HepG2 (cell line): ENCODE results near the gene CADM2. TPM values are rescaled to one million over a fixed set of nuclear protein-coding genes. Genes with fewer than 3 reads are reported as not detected.

Experiments
- DMAP1 ChIP-seq: IDR thresholded peaks from 2 replicates; pipeline ENCODE4 v1.6.1; 2016
- KDM5A ChIP-seq: fragments of 200-600 bp; sonication (generic); IDR thresholded peaks from 2 replicates; pipeline ENCODE4 v1.7.0; 2018; ENCODE audit warnings: antibody characterized with exemption, mild to moderate bottlenecking, low read length, borderline replicate concordance
- KLF9 ChIP-seq: IDR thresholded peaks from 2 replicates; pipeline ENCODE4 v1.6.1; 2016; ENCODE audit warnings: low read depth
- NFE2L1 ChIP-seq: sonication (generic); formaldehyde crosslinking; IDR thresholded peaks from 2 replicates; pipeline ENCODE4 v1.4.0; 2020; ENCODE audit warnings: missing genetic modification reagents, mild to moderate bottlenecking, borderline replicate concordance
- ZFAT ChIP-seq: sonication (generic); formaldehyde crosslinking; conservative IDR thresholded peaks from 2 replicates; pipeline ENCODE4 v1.8.1; 2023; ENCODE audit warnings: missing genetic modification reagents, inconsistent platforms
- ZNF136 ChIP-seq: sonication (generic); formaldehyde crosslinking; IDR thresholded peaks from 2 replicates; pipeline ENCODE4 v1.8.1; 2022; ENCODE audit warnings: low read depth, mild to moderate bottlenecking, moderate library complexity, missing genetic modification reagents
- polyA plus RNA-seq, 8 experiments: library from polyadenylated mRNA; depleted of rRNA in 3 of 8; stranded (reverse) in 7 of 8; unstranded in 1 of 8; fragments of >200 nt; fragmentation: Illumina TruSeq in 4 of 8; extraction: Trizol in 4 of 8; gene quantifications; 2 replicates each; pipeline versions ENCODE4 v1.2.1 to v1.2.3, GENCODE V29; 2011 to 2016; ENCODE audit warnings: low read depth in 4 of 8, missing spikeins in 1 of 8, mixed read lengths in 1 of 8; ENCODE audit not compliant: insufficient read depth in 1 of 8
- total RNA-seq, 5 experiments: library from RNA; depleted of rRNA; stranded (reverse); fragments of >200 nt; fragmentation: Illumina TruSeq; extraction: Trizol; gene quantifications; 2 replicates each; pipeline ENCODE4 v1.2.3, GENCODE V29; 2016; ENCODE audit warnings: low read depth in 1 of 5
- TF ChIP-seq, protein P1 (sequence below): sonication (generic); formaldehyde crosslinking; IDR thresholded peaks from 2 replicates; pipeline ENCODE4 v1.4.0; 2020; ENCODE audit warnings: mild to moderate bottlenecking, missing genetic modification reagents
- TF ChIP-seq, protein P2 (sequence below): sonication (generic); formaldehyde crosslinking; IDR thresholded peaks from 2 replicates; pipeline ENCODE4 v1.5.0; 2020; ENCODE audit warnings: mild to moderate bottlenecking, missing genetic modification reagents, borderline replicate concordance

Gene CADM2
- total and polyA plus RNA-seq, 2 of the 13 experiments (the other 11 are each of a cell fraction or from before 2014, with no cell fraction given): not detected

- TF ChIP-seq, protein P1, sequence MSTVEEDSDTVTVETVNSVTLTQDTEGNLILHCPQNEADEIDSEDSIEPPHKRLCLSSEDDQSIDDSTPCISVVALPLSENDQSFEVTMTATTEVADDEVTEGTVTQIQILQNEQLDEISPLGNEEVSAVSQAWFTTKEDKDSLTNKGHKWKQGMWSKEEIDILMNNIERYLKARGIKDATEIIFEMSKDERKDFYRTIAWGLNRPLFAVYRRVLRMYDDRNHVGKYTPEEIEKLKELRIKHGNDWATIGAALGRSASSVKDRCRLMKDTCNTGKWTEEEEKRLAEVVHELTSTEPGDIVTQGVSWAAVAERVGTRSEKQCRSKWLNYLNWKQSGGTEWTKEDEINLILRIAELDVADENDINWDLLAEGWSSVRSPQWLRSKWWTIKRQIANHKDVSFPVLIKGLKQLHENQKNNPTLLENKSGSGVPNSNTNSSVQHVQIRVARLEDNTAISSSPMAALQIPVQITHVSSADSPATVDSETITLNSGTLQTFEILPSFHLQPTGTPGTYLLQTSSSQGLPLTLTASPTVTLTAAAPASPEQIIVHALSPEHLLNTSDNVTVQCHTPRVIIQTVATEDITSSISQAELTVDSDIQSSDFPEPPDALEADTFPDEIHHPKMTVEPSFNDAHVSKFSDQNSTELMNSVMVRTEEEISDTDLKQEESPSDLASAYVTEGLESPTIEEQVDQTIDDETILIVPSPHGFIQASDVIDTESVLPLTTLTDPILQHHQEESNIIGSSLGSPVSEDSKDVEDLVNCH (CRISPR knock-in tag): no peak
- TF ChIP-seq KLF9 (CRISPR knock-in tag) (no peak), DMAP1 (no peak), NFE2L1 (CRISPR knock-in tag) (no peak), ZFAT (CRISPR knock-in tag) (no peak), ZNF136 (CRISPR knock-in tag) (no peak), KDM5A (no peak)
- TF ChIP-seq, protein P2, sequence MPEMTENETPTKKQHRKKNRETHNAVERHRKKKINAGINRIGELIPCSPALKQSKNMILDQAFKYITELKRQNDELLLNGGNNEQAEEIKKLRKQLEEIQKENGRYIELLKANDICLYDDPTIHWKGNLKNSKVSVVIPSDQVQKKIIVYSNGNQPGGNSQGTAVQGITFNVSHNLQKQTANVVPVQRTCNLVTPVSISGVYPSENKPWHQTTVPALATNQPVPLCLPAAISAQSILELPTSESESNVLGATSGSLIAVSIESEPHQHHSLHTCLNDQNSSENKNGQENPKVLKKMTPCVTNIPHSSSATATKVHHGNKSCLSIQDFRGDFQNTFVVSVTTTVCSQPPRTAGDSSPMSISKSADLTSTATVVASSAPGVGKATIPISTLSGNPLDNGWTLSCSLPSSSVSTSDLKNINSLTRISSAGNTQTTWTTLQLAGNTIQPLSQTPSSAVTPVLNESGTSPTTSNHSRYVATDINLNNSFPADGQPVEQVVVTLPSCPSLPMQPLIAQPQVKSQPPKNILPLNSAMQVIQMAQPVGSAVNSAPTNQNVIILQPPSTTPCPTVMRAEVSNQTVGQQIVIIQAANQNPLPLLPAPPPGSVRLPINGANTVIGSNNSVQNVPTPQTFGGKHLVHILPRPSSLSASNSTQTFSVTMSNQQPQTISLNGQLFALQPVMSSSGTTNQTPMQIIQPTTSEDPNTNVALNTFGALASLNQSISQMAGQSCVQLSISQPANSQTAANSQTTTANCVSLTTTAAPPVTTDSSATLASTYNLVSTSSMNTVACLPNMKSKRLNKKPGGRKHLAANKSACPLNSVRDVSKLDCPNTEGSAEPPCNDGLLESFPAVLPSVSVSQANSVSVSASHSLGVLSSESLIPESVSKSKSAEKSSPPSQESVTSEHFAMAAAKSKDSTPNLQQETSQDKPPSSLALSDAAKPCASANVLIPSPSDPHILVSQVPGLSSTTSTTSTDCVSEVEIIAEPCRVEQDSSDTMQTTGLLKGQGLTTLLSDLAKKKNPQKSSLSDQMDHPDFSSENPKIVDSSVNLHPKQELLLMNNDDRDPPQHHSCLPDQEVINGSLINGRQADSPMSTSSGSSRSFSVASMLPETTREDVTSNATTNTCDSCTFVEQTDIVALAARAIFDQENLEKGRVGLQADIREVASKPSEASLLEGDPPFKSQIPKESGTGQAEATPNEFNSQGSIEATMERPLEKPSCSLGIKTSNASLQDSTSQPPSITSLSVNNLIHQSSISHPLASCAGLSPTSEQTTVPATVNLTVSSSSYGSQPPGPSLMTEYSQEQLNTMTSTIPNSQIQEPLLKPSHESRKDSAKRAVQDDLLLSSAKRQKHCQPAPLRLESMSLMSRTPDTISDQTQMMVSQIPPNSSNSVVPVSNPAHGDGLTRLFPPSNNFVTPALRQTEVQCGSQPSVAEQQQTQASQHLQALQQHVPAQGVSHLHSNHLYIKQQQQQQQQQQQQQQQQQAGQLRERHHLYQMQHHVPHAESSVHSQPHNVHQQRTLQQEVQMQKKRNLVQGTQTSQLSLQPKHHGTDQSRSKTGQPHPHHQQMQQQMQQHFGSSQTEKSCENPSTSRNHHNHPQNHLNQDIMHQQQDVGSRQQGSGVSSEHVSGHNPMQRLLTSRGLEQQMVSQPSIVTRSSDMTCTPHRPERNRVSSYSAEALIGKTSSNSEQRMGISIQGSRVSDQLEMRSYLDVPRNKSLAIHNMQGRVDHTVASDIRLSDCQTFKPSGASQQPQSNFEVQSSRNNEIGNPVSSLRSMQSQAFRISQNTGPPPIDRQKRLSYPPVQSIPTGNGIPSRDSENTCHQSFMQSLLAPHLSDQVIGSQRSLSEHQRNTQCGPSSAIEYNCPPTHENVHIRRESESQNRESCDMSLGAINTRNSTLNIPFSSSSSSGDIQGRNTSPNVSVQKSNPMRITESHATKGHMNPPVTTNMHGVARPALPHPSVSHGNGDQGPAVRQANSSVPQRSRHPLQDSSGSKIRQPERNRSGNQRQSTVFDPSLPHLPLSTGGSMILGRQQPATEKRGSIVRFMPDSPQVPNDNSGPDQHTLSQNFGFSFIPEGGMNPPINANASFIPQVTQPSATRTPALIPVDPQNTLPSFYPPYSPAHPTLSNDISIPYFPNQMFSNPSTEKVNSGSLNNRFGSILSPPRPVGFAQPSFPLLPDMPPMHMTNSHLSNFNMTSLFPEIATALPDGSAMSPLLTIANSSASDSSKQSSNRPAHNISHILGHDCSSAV (CRISPR knock-in tag): no peak
These were observed 750.6 kb downstream of the CADM2 start (continued) for GRCh38 chr3:85709346-85709892.
